Natural killer cell treated with Interleukin-12 subunit alpha and Interleukin-12 subunit beta and Interleukin-15 and Interleukin-18, amount 100 ng/mL, for 72 hours (primary cell): ENCODE measurements around the gene NPAP1. TPM values are rescaled to one million over a fixed set of nuclear protein-coding genes. Genes with fewer than 3 reads are reported as not detected.

Experiments
- ATAC-seq, 2 donors: fragments of 150-1000 bp; cut with Tn5 transposase in 1 of 2; sonication (Bioruptor Pico), chemical (Tn5 transposase) in 1 of 2; 2 replicates each; pipeline ENCODE4 v1.10.0; 2021
- DNase-seq: peaks from one replicate; pipeline ENCODE4 v3.0.0; 2022; ENCODE audit warnings: low spot score
- H3K27ac Mint-ChIP-seq, 2 donors: 1 replicate in 1 of 2; 2 replicates in 1 of 2; pipeline ENCODE4 v1.8.0; 2022; ENCODE audit warnings: mixed read lengths in 2 of 2, mild to moderate bottlenecking in 1 of 2, moderate library complexity in 1 of 2
- H3K27me3 Mint-ChIP-seq, 2 donors: 1 replicate in 1 of 2; 2 replicates in 1 of 2; pipeline ENCODE4 v1.8.0; 2022; ENCODE audit warnings: mixed read lengths in 2 of 2
- H3K36me3 Mint-ChIP-seq: one replicate; pipeline ENCODE4 v1.8.0; 2022; ENCODE audit warnings: mixed read lengths
- H3K4me1 Mint-ChIP-seq, 2 donors: 1 replicate in 1 of 2; 2 replicates in 1 of 2; pipeline ENCODE4 v1.8.0; 2022; ENCODE audit warnings: low read depth in 2 of 2, mixed read lengths in 2 of 2, mild to moderate bottlenecking in 1 of 2
- H3K4me3 Mint-ChIP-seq: one replicate; pipeline ENCODE4 v1.8.0; 2022; ENCODE audit warnings: mixed read lengths
- H3K9me3 Mint-ChIP-seq: 2 replicates; pipeline ENCODE4 v1.8.0; 2022; ENCODE audit warnings: mixed read lengths
- total RNA-seq, 2 donors: library from RNA; stranded (reverse); gene quantifications; one replicate each; pipeline ENCODE4 v1.2.3, GENCODE V29; 2022

NPAP1 gene
- total RNA-seq, 2 donors from 2014 or later, result not detected

DNA sequence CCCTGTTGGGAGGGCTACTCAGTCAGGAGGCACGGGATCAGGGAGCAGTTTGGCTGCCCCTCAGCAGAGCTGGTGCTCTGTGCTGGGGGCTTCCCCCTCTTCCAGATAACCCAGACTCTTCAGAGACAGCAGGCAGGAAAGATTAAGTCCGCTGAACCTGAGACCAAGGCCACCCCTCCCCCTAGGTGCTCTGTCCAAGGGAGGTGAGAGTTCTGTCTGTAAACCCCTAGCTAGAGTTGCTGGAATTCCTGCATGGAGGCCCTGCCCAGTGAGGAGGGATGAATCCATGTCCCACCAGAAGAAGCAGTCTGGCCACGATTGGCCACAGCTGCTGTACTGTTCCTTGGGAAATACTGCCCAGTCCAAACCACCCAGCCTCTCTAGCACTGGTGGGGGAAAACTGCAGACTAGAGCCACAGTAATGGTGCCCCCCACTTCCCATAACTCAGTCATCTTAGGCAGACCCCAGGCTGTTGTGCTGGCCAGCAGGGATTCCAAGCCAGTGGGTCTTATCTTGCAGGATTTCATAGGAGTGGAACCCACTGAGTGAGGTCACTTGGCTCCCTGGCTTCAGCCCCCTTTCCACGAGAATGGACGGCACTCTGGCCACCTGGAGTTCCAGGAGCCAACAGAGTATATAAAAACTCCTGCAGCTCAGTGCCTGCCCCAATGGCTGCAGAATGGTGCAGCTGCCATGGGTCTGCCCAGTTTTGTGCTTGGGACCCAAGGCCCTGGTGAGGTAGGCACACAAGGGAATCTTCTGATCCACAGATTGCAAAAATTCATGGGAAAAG, 42.9 kb downstream of the NPAP1 start:
- DNase-seq, result no peak
- Mint-ChIP-seq H3K4me3 (no peak overlapping the region), H3K4me1 (no peaks in the 10 kb centered on the region), H3K9me3 (peaks cover 25% of the 10 kb centered on the region), H3K27me3 (no peaks in the 10 kb centered on the region), H3K27ac (no peak overlapping the region), H3K36me3 (peaks cover 5% of the 10 kb centered on the region)
- no peak for ATAC-seq

DNA sequence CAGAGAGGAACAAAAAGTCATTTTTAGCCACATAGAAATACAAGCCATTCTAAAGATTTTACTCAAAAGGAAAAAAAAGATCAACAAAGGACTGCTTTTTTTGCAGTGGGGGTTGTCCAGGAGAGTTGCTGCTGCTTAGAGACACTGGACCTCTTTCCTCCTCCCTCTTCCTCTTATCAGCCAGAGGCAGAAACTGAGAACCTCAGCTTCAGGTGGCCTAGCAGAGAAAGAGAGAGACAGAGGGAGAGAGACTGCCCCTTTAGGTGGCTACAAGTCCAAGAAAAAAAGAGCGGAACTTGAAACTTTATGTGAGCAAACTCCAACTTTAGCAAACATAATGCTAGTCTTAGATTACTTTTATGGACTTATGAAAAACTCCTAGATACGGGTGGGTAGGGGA, 54.2 kb downstream of the NPAP1 start:
- DNase-seq (no peak), ATAC-seq (no peak)
- H3K27me3 Mint-ChIP-seq, result no peaks in the 10 kb centered on the region
- peaks cover 11% of the 10 kb centered on the region for H3K9me3 Mint-ChIP-seq
- no peaks in the 10 kb centered on the region for H3K36me3 Mint-ChIP-seq
- H3K4me1 Mint-ChIP-seq, result no peaks in the 10 kb centered on the region
- H3K27ac Mint-ChIP-seq, result no peak overlapping the region
- H3K4me3 Mint-ChIP-seq, result no peak overlapping the region
